ENCODE measurements around the gene WDR43. TPM values are rescaled to one million over a fixed set of nuclear protein-coding genes. Genes with fewer than 3 reads are reported as not detected.

The WDR43 gene
- total and polyA plus RNA-seq, 12 donors, result 7.2 to 69.8 (median 31.2) TPM

DNA sequence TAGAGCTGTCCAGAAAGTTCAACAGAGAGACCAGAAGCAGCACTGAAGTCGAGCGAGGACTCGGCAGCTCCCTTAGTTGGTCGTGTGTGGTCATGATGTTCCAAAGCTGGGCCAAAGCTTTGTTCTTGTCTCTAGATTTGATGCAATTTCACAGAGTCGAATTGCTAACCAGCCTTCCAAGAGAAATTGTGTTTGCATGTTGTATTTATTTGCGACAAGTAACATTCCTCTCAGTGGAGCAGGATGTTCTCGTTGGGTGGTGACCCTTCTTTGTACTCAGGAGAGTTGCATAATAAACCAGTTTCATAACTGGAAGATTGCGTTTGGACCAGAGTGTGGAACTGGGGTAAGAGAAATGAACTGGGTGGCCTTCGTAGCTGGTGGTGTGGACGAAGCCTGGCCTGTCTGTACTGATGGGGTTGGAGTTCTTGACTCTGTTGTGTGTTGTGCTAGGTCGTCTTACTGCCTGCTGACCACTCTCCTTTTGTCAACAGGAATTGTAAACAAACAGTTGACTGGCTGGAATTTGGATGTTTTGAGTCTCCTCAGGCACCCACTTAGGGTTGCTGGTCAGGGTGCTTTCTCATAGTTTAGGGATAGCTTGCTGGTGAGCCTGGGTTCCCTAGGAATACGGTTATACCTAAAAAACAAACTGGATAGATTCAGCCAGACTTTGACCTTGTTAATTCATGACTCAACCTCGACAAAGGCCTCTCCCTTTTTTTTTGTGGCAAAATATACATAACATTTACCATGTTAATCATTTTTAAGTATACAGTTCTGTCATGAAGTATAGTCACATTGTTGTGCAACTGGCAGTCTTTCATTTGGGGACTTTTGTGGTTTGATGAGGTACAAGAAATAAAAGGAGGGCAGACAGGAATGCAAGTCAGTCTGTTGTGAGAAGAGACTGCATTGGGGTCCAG lies 57.7 kb downstream of the WDR43 start:
- H3K4me3 ChIP-seq, result no peak overlapping the region
- intact Hi-C loops (cut with DNase I), result loop anchor here in 1 of 2 donors (10.0 kb wide), 1 partner anchor 353 kb away; no protein-coding TSS in a partner anchor
- H3K27ac ChIP-seq, result peak overlapping the region in 3 of 5 donors; percentile 5 to 83 (median 64)
- 50 to 66% (median 62%) methylated on average over 13 of the region's 13 CpGs for WGBS, 4 donors
- H3K4me1 ChIP-seq (replicated peaks in 1 of 2), result peaks cover 0 to 17% of the 10 kb centered on the region in 2 donors
- peaks cover 0 to 5% (median 0%) of the 10 kb centered on the region in 3 donors for H3K9me3 ChIP-seq (replicated peaks in 1 of 3)
- no peaks in the 10 kb centered on the region for H3K36me3 ChIP-seq (replicated peaks in 1 of 2)
- H3K27me3 ChIP-seq, result no peaks in the 10 kb centered on the region
- TF ChIP-seq, protein P1, sequence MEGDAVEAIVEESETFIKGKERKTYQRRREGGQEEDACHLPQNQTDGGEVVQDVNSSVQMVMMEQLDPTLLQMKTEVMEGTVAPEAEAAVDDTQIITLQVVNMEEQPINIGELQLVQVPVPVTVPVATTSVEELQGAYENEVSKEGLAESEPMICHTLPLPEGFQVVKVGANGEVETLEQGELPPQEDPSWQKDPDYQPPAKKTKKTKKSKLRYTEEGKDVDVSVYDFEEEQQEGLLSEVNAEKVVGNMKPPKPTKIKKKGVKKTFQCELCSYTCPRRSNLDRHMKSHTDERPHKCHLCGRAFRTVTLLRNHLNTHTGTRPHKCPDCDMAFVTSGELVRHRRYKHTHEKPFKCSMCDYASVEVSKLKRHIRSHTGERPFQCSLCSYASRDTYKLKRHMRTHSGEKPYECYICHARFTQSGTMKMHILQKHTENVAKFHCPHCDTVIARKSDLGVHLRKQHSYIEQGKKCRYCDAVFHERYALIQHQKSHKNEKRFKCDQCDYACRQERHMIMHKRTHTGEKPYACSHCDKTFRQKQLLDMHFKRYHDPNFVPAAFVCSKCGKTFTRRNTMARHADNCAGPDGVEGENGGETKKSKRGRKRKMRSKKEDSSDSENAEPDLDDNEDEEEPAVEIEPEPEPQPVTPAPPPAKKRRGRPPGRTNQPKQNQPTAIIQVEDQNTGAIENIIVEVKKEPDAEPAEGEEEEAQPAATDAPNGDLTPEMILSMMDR (IDR thresholded peaks at IDR 0.05), result no peak
- TF ChIP-seq POLR2A (IDR thresholded peaks at IDR 0.05), result no peak
- peak in 3 of 7 donors; percentile 13 to 62 (median 37) for DNase-seq

DNA sequence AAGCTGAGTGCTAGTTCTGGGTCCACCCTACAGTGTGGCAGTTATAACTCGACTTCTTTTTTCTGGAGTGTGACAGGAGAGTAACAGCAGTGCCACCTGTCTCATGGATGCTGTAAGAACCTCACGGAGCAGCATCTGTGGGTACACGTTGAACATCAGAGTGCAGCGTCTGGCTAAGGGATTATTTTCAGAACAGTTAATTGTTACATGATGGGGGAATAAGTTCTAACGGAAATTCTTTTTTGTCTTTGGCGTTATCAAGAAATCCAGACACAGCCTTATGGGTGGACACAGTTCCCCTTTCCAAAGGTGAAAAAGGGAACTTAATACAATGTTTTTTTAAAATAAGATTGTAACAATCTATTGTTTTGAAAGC lies 58.4 kb downstream of the WDR43 start:
- intact Hi-C loops (cut with DNase I), result loop anchor here in 1 of 2 donors (10.0 kb wide), 1 partner anchor 352 kb away; no protein-coding TSS in a partner anchor
- peaks cover 0 to 17% of the 10 kb centered on the region in 2 donors for H3K4me1 ChIP-seq (replicated peaks in 1 of 2)
- H3K27me3 ChIP-seq, result no peaks in the 10 kb centered on the region
- TF ChIP-seq, protein P1 (IDR thresholded peaks at IDR 0.05), result no peak
- no peak for TF ChIP-seq POLR2A (IDR thresholded peaks at IDR 0.05)
- peaks cover 0 to 5% (median 0%) of the 10 kb centered on the region in 3 donors for H3K9me3 ChIP-seq (replicated peaks in 1 of 3)
- no peak overlapping the region for H3K4me3 ChIP-seq
- WGBS, 4 donors, result 48 to 64% (median 59%) methylated on average over 6 of the region's 6 CpGs
- H3K27ac ChIP-seq, result peak overlapping the region in 2 of 5 donors; percentile 47 to 83
- DNase-seq, result no peak
- H3K36me3 ChIP-seq (replicated peaks in 1 of 2), result no peaks in the 10 kb centered on the region

DNA sequence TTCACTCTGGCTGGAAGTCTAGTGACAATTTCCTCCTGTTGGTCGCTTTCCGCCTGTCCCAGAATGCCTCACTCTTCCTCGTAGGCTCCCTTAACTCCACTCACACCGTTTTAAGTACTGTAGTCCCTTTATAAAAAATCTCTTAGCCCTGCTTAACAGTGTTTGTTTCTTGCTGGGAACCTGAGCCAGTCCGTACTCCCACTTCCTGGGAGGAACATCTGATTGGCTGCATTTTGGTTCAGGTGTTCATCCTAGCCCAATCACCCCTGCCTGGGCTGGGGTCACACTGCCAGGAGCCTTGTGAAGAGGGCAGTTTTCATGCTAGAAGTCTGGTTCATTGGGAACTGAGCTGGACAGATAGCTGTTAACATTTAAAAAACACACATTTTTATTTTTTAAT lies 61.0 kb downstream of the WDR43 start:
- H3K27ac ChIP-seq, result no peak overlapping the region
- DNase-seq, result no peak
- no peak overlapping the region for H3K4me3 ChIP-seq
- TF ChIP-seq, protein P1 (IDR thresholded peaks at IDR 0.05), result no peak
- TF ChIP-seq POLR2A (IDR thresholded peaks at IDR 0.05), result no peak
- peaks cover 0 to 17% of the 10 kb centered on the region in 2 donors for H3K4me1 ChIP-seq (replicated peaks in 1 of 2)
- H3K36me3 ChIP-seq (replicated peaks in 1 of 2), result no peaks in the 10 kb centered on the region
- intact Hi-C loops (cut with DNase I), result loop anchor here (5.0 to 10.0 kb wide), 3 partner anchors 242 to 1117 kb away; no protein-coding TSS in a partner anchor
- WGBS, 4 donors, result 37 to 53% (median 48%) methylated on average over 5 of the region's 5 CpGs
- H3K9me3 ChIP-seq (replicated peaks in 1 of 3), result no peaks in the 10 kb centered on the region
- no peaks in the 10 kb centered on the region for H3K27me3 ChIP-seq

DNA sequence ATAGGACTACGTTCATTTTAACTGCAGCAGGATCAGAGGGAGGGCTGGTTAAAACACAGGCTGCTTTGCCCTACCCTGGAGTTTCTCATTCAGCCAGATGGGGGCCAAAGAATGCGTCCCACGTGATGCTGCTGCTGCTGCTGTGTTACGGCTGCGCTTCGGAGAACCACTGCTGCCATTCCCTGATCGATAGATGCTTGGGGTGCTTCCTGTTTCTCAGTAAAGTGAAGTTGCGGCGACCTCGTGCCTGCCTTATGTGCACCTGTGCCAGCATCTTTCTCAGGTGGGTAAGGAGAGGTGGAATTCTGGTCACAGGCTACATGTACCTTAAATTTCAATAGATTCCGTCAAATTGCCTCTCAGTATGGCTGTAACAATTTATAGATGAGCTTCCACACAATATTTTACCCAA lies 62.0 kb downstream of the WDR43 start:
- peak in 3 of 7 donors; percentile 21 to 67 (median 40) for DNase-seq
- intact Hi-C loops (cut with DNase I), result loop anchor here (2.0 to 10.0 kb wide), 4 partner anchors 240 to 1116 kb away; no protein-coding TSS in a partner anchor
- Histone ChIP-seq H3K27ac (no peak overlapping the region), H3K27me3 (no peaks in the 10 kb centered on the region), H3K9me3 (replicated peaks in 1 of 3) (no peaks in the 10 kb centered on the region), H3K36me3 (replicated peaks in 1 of 2) (no peaks in the 10 kb centered on the region), H3K4me3 (no peak overlapping the region), H3K4me1 (replicated peaks in 1 of 2) (peaks cover 0 to 12% of the 10 kb centered on the region in 2 donors)
- no peak for TF ChIP-seq POLR2A (IDR thresholded peaks at IDR 0.05)
- TF ChIP-seq, protein P1 (IDR thresholded peaks at IDR 0.05), result peak in 3 of 6 experiments; percentile 5 to 41 (median 6)
- WGBS, 4 donors, result 9 to 27% (median 15%) methylated on average over 11 of the region's 11 CpGs

All from adrenal gland (tissue), 12 donors.